Natural killer cell (primary cell): ENCODE results near the gene METTL22. TPM values are rescaled to one million over a fixed set of nuclear protein-coding genes. Genes with fewer than 3 reads are reported as not detected.

Experiments
- ATAC-seq, 3 donors: fragments of 150-1000 bp in 2 of 3; fragments of 200-7000 bp in 1 of 3; cut with Tn5 transposase; 1 replicate in 1 of 3; 2 replicates in 2 of 3; pipeline ENCODE4 v1.10.0; 2021; ENCODE audit warnings: mild to moderate bottlenecking in 2 of 3, moderate library complexity in 2 of 3
- DNase-seq, 2 donors: peaks; one replicate each; pipeline versions ENCODE4 v3.0.0 to v3.0.0-alpha.2; 2013 to 2021; ENCODE audit warnings: mixed read lengths in 1 of 2
- H3K27ac ChIP-seq: one replicate; pipeline ENCODE4 v1.5.1; 2013; ENCODE audit warnings: mild to moderate bottlenecking, low read length
- H3K27me3 ChIP-seq: one replicate; pipeline ENCODE4 v1.6.1; 2013; ENCODE audit warnings: low read length; ENCODE audit not compliant: control insufficient read depth, insufficient read depth
- H3K36me3 ChIP-seq: one replicate; pipeline ENCODE4 v1.6.1; 2013; ENCODE audit warnings: low read length; ENCODE audit not compliant: control insufficient read depth, insufficient read depth
- H3K4me1 ChIP-seq: one replicate; pipeline ENCODE4 v1.6.1; 2013; ENCODE audit warnings: low read length; ENCODE audit not compliant: control insufficient read depth, insufficient read depth
- H3K4me3 ChIP-seq: one replicate; pipeline ENCODE4 v1.5.1; 2013; ENCODE audit warnings: low read length
- H3K9me3 ChIP-seq: one replicate; pipeline ENCODE4 v1.6.1; 2013; ENCODE audit warnings: low read length; ENCODE audit not compliant: control insufficient read depth, insufficient read depth
- H3K27ac Mint-ChIP-seq, 2 donors: one replicate each; pipeline ENCODE4 v1.8.0; 2022; ENCODE audit warnings: mild to moderate bottlenecking in 2 of 2, mixed read lengths in 2 of 2, moderate library complexity in 1 of 2
- H3K27me3 Mint-ChIP-seq, 2 donors: one replicate each; pipeline ENCODE4 v1.8.0; 2022; ENCODE audit warnings: low read depth in 2 of 2, mixed read lengths in 2 of 2
- H3K36me3 Mint-ChIP-seq: one replicate; pipeline ENCODE4 v1.8.0; 2022; ENCODE audit warnings: mixed read lengths
- H3K4me1 Mint-ChIP-seq, 2 donors: one replicate each; pipeline ENCODE4 v1.8.0; 2022; ENCODE audit warnings: mixed read lengths in 2 of 2
- H3K4me3 Mint-ChIP-seq: one replicate; pipeline ENCODE4 v1.8.0; 2022; ENCODE audit warnings: mild to moderate bottlenecking, moderate library complexity, mixed read lengths
- H3K9me3 Mint-ChIP-seq, 2 donors: one replicate each; pipeline ENCODE4 v1.8.0; 2022; ENCODE audit warnings: mixed read lengths in 2 of 2
- WGBS: methylation state at CpG from one replicate; pipeline ENCODE4 v1.1.7; 2013; ENCODE audit warnings: missing lambda C conversion rate; ENCODE audit not compliant: insufficient coverage; 5-methylcytosine and 5-hydroxymethylcytosine counted together
- intact Hi-C: fragments of 100-400 bp; cut with micrococcal nuclease; formaldehyde crosslinking; loops from one replicate; pipeline ENCODE4 v1.14.2; 2022
- total RNA-seq, 4 donors: library from RNA; stranded (reverse); fragments of 120-200 nt in 1 of 4; gene quantifications; one replicate each; pipeline versions ENCODE4 v1.2.3 to v1.2.4, GENCODE V29; 2013 to 2022
- TF ChIP-seq, protein P1 (sequence below): fragments of 200-600 bp; IDR thresholded peaks from one replicate; pipeline ENCODE4 v1.8.0; 2022; ENCODE audit warnings: antibody characterized with exemption

METTL22 gene, protein sequence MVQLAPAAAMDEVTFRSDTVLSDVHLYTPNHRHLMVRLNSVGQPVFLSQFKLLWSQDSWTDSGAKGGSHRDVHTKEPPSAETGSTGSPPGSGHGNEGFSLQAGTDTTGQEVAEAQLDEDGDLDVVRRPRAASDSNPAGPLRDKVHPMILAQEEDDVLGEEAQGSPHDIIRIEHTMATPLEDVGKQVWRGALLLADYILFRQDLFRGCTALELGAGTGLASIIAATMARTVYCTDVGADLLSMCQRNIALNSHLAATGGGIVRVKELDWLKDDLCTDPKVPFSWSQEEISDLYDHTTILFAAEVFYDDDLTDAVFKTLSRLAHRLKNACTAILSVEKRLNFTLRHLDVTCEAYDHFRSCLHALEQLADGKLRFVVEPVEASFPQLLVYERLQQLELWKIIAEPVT
- 10 to 100 TPM; 27.1 to 45.8 (median 38.9) TPM for total RNA-seq
- 24.0 TPM for total RNA-seq (2013)

- peaks cover under 1% of the 10 kb centered on the region for H3K36me3 Mint-ChIP-seq
- H3K36me3 ChIP-seq = peaks cover 7% of the 10 kb centered on the region
- H3K4me1 ChIP-seq = peaks cover 13% of the 10 kb centered on the region
- WGBS = under 1% methylated on average over 50 of the region's 51 CpGs
- intact Hi-C loops = loop anchor here (5.0 kb wide), 1 partner anchor 51 kb away; the partner anchor contains the start of gene ABAT
- no peaks in the 10 kb centered on the region for H3K9me3 Mint-ChIP-seq
- H3K4me3 ChIP-seq = peak within 1 kb of the TSS; percentile 97
- peak within 1 kb of the TSS; percentile 88 for H3K4me3 Mint-ChIP-seq
- H3K27me3 ChIP-seq = no peaks in the 10 kb centered on the region
- DNase-seq (peak; percentile 95 to 96), ATAC-seq (peak; percentile 96 to 99 (median 99))
- H3K27ac Mint-ChIP-seq = peak within 1 kb of the TSS; percentile 73 to 87
- TF ChIP-seq, protein P1, sequence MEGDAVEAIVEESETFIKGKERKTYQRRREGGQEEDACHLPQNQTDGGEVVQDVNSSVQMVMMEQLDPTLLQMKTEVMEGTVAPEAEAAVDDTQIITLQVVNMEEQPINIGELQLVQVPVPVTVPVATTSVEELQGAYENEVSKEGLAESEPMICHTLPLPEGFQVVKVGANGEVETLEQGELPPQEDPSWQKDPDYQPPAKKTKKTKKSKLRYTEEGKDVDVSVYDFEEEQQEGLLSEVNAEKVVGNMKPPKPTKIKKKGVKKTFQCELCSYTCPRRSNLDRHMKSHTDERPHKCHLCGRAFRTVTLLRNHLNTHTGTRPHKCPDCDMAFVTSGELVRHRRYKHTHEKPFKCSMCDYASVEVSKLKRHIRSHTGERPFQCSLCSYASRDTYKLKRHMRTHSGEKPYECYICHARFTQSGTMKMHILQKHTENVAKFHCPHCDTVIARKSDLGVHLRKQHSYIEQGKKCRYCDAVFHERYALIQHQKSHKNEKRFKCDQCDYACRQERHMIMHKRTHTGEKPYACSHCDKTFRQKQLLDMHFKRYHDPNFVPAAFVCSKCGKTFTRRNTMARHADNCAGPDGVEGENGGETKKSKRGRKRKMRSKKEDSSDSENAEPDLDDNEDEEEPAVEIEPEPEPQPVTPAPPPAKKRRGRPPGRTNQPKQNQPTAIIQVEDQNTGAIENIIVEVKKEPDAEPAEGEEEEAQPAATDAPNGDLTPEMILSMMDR = no peak
- peak within 1 kb of the TSS; percentile 68 for H3K27ac ChIP-seq
- H3K9me3 ChIP-seq = no peaks in the 10 kb centered on the region
- H3K27me3 Mint-ChIP-seq = peaks cover 3 to 23% of the 10 kb centered on the region in 2 donors
- H3K4me1 Mint-ChIP-seq = peaks cover 7 to 9% of the 10 kb centered on the region in 2 donors
Measured at GRCh38 chr16:8621572-8622314, at the start of gene METTL22. Gene METTL22 (plus strand): TSS chr16:8621698. CDS start chr16:8625666, 3,968 bp downstream.

DNA sequence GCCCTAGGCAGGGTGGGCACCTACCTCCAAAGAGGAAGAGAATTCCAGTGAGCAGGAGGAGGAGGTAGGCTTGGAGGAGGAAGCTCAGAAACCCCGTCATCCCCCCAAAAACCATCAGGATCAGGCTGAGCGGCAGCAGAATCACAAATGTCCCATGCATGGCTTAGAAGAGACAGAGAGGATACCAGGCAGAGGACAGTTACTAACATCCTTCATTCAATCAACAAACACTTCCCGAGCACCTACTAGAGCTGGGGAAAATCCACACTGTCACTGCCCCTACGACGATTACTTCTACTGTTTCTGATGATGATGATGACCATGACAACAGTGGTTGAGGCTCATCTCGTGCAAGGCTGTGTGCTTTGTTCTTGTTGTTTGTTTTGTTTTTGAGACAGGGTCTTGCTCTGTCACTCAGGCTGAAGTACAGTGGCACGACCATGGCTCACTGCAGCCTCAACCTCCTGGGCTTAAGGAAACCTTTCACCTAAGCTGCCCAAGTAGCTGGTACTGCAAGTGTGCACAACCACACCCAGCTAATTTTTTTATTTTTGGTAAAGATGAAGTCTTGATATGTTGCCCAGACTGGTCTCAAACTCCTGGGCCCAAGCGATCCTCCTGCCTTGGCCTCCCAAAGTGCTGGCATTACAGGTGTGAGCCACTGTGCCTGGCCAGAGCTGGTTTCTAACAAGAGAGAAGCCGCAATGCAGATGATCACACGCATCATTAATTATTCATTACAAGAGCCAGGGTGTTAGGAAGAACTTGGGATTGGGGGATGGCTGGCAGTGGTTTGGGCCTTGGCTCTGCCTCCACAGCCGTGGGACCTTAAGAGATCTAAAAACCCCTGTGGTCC lies 49.2 kb upstream of the METTL22 start:
- Mint-ChIP-seq H3K4me1 (no peaks in the 10 kb centered on the region), H3K9me3 (no peaks in the 10 kb centered on the region), H3K36me3 (no peaks in the 10 kb centered on the region), H3K4me3 (no peak overlapping the region), H3K27ac (no peak overlapping the region), H3K27me3 (peaks cover 9 to 15% of the 10 kb centered on the region in 2 donors)
- TF ChIP-seq, protein P1 = no peak
- Histone ChIP-seq H3K27me3 (no peaks in the 10 kb centered on the region), H3K4me1 (peaks cover 6% of the 10 kb centered on the region), H3K4me3 (no peak overlapping the region), H3K36me3 (no peaks in the 10 kb centered on the region), H3K27ac (no peak overlapping the region), H3K9me3 (no peaks in the 10 kb centered on the region)
- intact Hi-C loops = no loop called here
- DNase-seq = no peak
- no peak for ATAC-seq
- WGBS = 81% methylated on average over 10 of the region's 11 CpGs

DNA sequence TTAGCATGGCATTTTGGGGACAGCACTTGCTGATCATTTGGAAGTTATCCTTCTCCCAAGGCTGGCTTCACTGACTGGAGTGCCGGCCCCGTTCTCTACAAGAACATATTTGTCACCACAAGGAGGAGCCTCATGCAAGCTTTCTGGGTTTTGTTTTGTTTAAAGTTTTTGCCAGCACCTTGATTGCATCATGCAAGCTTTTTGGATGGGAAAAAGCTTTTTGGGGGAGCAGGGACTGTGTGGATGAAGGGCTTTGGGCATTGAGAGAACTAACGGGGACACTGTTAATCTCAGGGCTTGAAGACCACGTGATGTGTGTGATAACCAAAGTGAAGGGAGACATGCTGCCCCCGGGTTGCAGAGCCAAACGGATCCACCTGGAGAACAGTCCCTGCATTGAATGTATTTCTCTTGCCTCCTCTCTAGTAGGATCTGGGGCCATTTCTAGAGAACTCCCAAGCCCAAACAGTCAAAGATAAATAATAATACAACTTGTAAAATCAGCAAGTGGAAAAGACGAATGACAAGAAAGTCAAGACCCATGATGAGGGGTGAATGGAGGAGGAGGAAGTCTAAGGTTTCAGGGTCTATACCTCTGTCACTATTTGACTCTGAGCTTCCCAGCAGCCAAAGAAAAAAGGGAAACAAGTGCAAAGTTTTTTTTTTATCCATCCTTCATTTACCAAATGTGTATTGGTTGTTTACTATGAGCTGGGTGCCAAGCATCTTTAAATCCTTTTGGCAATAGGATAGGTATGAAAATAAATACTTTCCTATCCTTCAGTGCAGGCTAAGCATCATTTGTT lies 48.4 kb upstream of the METTL22 start:
- Mint-ChIP-seq H3K4me1 (no peaks in the 10 kb centered on the region), H3K4me3 (no peak overlapping the region), H3K27me3 (peaks cover 9 to 15% of the 10 kb centered on the region in 2 donors), H3K36me3 (no peaks in the 10 kb centered on the region), H3K27ac (no peak overlapping the region), H3K9me3 (no peaks in the 10 kb centered on the region)
- Histone ChIP-seq H3K27me3 (no peaks in the 10 kb centered on the region), H3K27ac (no peak overlapping the region), H3K9me3 (no peaks in the 10 kb centered on the region), H3K4me1 (no peaks in the 10 kb centered on the region), H3K4me3 (no peak overlapping the region), H3K36me3 (no peaks in the 10 kb centered on the region)
- 46% methylated on average over 7 of the region's 7 CpGs for WGBS
- DNase-seq = peak in 1 of 2 donors; percentile 20
- TF ChIP-seq, protein P1 = no peak
- intact Hi-C loops = no loop called here
- ATAC-seq = no peak
